Psoas muscle (tissue), 8 donors: ENCODE data around the gene AFF3. TPM values are rescaled to one million over a fixed set of nuclear protein-coding genes. Genes with fewer than 3 reads are reported as not detected.

Source experiments
- ATAC-seq, 4 donors: fragments of 200-7000 bp; cut with Tn5 transposase; one replicate each; pipeline ENCODE4 v1.9.1; 2020; ENCODE audit warnings: moderate library complexity in 3 of 4, mild to moderate bottlenecking in 2 of 4
- DNase-seq, 2 donors: peaks; one replicate each; pipeline ENCODE4 v3.0.0-alpha.2; 2020
- H3K27ac ChIP-seq: fragments of 200-600 bp; one replicate; pipeline ENCODE4 v1.8.0; 2022
- H3K27me3 ChIP-seq, 3 donors: fragments of 200-600 bp in 1 of 3; one replicate each; pipeline versions ENCODE4 v1.6.1 to v1.8.0; 2013 to 2022; ENCODE audit warnings: low read length in 2 of 3, mild to moderate bottlenecking in 2 of 3, moderate library complexity in 1 of 3; ENCODE audit not compliant: insufficient read depth in 3 of 3
- H3K36me3 ChIP-seq, 2 donors: fragments of 200-600 bp in 1 of 2; one replicate each; pipeline versions ENCODE4 v1.6.1 to v1.8.0; 2013 to 2022; ENCODE audit warnings: low read depth in 1 of 2, mild to moderate bottlenecking in 1 of 2, moderate library complexity in 1 of 2; ENCODE audit not compliant: insufficient read depth in 1 of 2
- H3K4me1 ChIP-seq: fragments of 200-600 bp; one replicate; pipeline ENCODE4 v1.8.0; 2022
- H3K4me3 ChIP-seq: fragments of 200-600 bp; one replicate; pipeline ENCODE4 v1.8.0; 2022; ENCODE audit warnings: mild to moderate bottlenecking
- H3K9me3 ChIP-seq: fragments of 200-600 bp; one replicate; pipeline ENCODE4 v1.8.0; 2022
- WGBS, 3 donors: extraction: QIAGEN DNeasy Blood & Tissue Kit; methylation state at CpG; one replicate each; pipeline versions ENCODE4 v1.1.6 to v1.1.7; 2013; 5-methylcytosine and 5-hydroxymethylcytosine counted together
- intact Hi-C, 2 donors: fragments of 100-400 bp; cut with DNase I; formaldehyde crosslinking; loops; one replicate each; pipeline versions ENCODE4 v1.11.0 to v1.14.2; 2022
- polyA plus RNA-seq, 3 donors: library from polyadenylated mRNA; stranded (reverse); fragments of 200-250 nt; gene quantifications; one replicate each; pipeline ENCODE4 v1.2.3, GENCODE V29; 2013
- total RNA-seq, 4 donors: library from RNA; stranded (reverse); fragmentation: NEBNext Ultra II Directional in 2 of 4; extraction: Animal tissue kit (Norgen Biotek cat#: 25700) in 2 of 4; gene quantifications; one replicate each; pipeline versions ENCODE4 v1.2.1 to v1.2.4, GENCODE V29; 2021 to 2023
- TF ChIP-seq, protein P1 (sequence below): fragments of 200-600 bp; IDR thresholded peaks from one replicate; pipeline ENCODE4 v1.8.0; 2022; ENCODE audit warnings: antibody characterized with exemption
- donor health status: healthy with polysubstance abuse.
- donor health status: DM: no; HTN: no; CAD: no; lungs with moderate emphysema.
- donor health status: Bipolar disorder and iron deficiency.
- donor health status: healthy.
- donor health status: DM: yes; HTN: yes; CAD: no.
- donor health status: DM: no; HTN: no; CAD: no.
- donor health status: DM: no; HTN: no; CAD: no.
- donor health status: DM: yes; HTN: yes; CAD: no.

The AFF3 gene
- total and polyA plus RNA-seq, 7 donors = 0.08 to 2.9 (median 0.44) TPM

DNA sequence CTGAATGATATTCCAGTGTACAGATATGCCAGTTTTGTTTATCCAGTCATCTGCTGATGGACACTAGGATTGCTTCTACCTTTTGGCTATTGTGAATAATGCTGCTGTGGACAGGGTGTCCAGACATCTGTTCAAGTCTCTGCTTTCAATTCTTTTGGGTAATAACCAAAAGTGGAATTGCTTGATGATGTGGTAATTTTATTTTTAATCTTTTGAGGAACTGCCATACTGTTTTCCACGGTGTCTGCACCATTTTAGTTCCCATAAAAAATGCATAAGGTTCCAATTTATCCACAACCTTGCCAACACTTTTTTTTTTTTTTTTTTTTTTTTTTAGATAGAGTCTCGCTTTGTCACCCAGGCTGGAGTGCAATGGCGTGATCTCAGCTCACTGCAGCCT is 510.7 kb downstream of the AFF3 start:
- peaks cover 12% of the 10 kb centered on the region for H3K4me1 ChIP-seq
- no peak overlapping the region for H3K27ac ChIP-seq
- no peaks in the 10 kb centered on the region for H3K36me3 ChIP-seq
- no peaks in the 10 kb centered on the region for H3K27me3 ChIP-seq
- no peaks in the 10 kb centered on the region for H3K9me3 ChIP-seq
- DNase-seq (no peak), ATAC-seq (no peak)
- 58 to 74% (median 64%) methylated on average over 3 of the region's 3 CpGs for WGBS, 3 donors
- TF ChIP-seq, protein P1, sequence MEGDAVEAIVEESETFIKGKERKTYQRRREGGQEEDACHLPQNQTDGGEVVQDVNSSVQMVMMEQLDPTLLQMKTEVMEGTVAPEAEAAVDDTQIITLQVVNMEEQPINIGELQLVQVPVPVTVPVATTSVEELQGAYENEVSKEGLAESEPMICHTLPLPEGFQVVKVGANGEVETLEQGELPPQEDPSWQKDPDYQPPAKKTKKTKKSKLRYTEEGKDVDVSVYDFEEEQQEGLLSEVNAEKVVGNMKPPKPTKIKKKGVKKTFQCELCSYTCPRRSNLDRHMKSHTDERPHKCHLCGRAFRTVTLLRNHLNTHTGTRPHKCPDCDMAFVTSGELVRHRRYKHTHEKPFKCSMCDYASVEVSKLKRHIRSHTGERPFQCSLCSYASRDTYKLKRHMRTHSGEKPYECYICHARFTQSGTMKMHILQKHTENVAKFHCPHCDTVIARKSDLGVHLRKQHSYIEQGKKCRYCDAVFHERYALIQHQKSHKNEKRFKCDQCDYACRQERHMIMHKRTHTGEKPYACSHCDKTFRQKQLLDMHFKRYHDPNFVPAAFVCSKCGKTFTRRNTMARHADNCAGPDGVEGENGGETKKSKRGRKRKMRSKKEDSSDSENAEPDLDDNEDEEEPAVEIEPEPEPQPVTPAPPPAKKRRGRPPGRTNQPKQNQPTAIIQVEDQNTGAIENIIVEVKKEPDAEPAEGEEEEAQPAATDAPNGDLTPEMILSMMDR = no peak
- intact Hi-C loops = no loop called here
- H3K4me3 ChIP-seq = no peak overlapping the region

DNA sequence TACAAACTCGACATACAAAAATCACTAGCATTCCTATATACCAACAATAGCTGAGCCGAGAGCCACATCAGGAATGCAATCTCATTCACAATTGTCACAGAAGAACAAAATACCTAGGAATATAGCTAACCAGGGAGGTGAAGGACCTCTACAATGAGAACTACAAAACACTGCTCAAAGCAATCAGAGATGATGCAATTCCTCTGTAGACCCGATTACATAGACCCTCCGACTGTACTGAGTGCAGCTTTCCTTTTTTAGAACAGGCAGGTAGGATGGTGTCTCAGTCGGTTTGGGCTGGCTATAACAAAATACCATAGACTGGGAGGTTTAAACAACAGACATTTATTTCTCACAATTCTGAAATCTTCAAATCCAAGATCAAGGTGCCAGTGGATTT is 513.1 kb downstream of the AFF3 start:
- ATAC-seq = no peak
- WGBS, 3 donors = 96 to 97% (median 96%) methylated on average over 5 of the region's 5 CpGs
- H3K9me3 ChIP-seq = no peaks in the 10 kb centered on the region
- no peaks in the 10 kb centered on the region for H3K27me3 ChIP-seq
- TF ChIP-seq, protein P1 = no peak
- DNase-seq = no peak
- no peaks in the 10 kb centered on the region for H3K36me3 ChIP-seq
- intact Hi-C loops = no loop called here
- no peak overlapping the region for H3K27ac ChIP-seq
- H3K4me1 ChIP-seq = no peaks in the 10 kb centered on the region
- H3K4me3 ChIP-seq = no peak overlapping the region

DNA sequence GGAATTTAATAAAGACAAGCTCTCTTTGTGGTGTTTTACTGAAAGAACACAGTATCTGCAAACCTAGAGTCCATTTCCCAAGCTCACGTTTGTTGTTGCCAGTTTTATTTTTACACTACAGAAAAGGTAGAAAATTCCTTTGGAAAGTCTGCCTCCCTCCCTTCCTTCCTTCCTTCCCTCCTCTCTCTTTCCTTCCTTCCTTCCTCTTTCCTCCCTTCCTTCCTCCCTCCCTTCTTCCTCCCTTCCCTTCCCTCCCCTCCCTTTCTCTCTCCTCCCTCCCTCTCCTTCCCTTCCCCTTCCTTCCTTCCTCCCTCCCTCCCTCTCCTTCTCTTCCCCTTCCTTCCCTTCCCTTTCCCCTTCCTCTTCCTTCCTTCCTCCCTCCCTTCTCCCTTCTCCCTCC is 516.2 kb downstream of the AFF3 start:
- TF ChIP-seq, protein P1 = no peak
- Histone ChIP-seq H3K27ac (no peak overlapping the region), H3K4me3 (no peak overlapping the region), H3K27me3 (no peaks in the 10 kb centered on the region), H3K9me3 (no peaks in the 10 kb centered on the region), H3K36me3 (no peaks in the 10 kb centered on the region), H3K4me1 (no peaks in the 10 kb centered on the region)
- 48 to 63% (median 52%) methylated on average over 1 of the region's 1 CpG for WGBS, 3 donors
- intact Hi-C loops = no loop called here
- no peak for ATAC-seq
- no peak for DNase-seq

DNA sequence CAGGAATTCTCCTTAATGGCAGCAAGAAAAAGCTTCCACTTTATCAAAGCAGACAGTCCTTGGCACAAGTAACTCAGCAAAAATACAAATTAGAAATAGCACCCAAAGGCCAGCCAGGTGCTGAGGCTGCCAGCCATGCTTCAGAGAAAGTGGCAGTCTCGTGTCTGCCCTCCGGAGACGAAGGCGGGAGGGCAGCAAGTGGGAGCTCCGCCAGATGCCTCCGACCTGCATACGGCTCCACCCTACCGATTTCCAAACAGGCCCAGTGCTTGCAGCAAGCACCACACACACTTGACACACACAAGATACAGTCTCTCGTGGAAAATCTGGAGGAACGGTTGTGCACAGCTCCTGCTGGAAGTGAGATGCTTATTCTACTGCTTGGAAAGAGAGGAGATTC is 517.7 kb downstream of the AFF3 start:
- no peaks in the 10 kb centered on the region for H3K36me3 ChIP-seq
- no peak for ATAC-seq
- intact Hi-C loops = no loop called here
- H3K9me3 ChIP-seq = no peaks in the 10 kb centered on the region
- no peak overlapping the region for H3K4me3 ChIP-seq
- no peak overlapping the region for H3K27ac ChIP-seq
- no peak for DNase-seq
- WGBS, 3 donors = 61 to 69% (median 67%) methylated on average over 10 of the region's 10 CpGs
- H3K4me1 ChIP-seq = no peaks in the 10 kb centered on the region
- TF ChIP-seq, protein P1 = no peak
- H3K27me3 ChIP-seq = no peaks in the 10 kb centered on the region

DNA sequence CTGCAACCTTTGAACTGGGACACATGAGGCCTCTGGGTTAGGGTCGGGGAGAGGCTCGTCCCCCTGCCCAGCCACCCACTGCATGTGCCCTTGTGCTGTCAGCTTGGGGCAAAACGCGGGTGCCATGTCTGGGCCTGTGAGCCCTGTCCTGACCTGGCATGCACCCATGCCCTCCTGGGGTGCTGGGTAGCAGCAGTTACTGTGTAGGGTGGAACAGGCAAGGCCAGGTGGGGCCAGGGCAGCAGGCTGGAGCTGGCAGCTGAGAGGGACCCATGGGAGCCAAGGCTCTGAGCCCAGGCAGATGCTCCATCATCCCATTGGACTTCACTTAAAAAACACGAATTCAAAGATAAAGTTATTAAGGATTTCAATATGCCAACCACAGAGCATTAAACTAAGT is 518.8 kb downstream of the AFF3 start:
- DNase-seq (no peak), ATAC-seq (no peak)
- Histone ChIP-seq H3K4me3 (no peak overlapping the region), H3K36me3 (no peaks in the 10 kb centered on the region), H3K27me3 (no peaks in the 10 kb centered on the region), H3K4me1 (no peaks in the 10 kb centered on the region), H3K27ac (no peak overlapping the region), H3K9me3 (no peaks in the 10 kb centered on the region)
- intact Hi-C loops = no loop called here
- 79 to 89% (median 82%) methylated on average over 4 to 5 of the region's 5 CpGs for WGBS, 3 donors
- TF ChIP-seq, protein P1 = no peak
